GM19455 (cell line): ENCODE results near the gene MT1HL1.

Source experiments
- ATAC-seq: cut with Tn5 transposase; IDR thresholded peaks from one replicate; pipeline ENCODE4 v1.9.1; 2021; ENCODE audit not compliant: unreplicated experiment

MT1HL1 gene

GRCh38 chr1:237004116-237004515, at the start of gene MT1HL1:
Gene MT1HL1 (minus strand): TSS chr1:237004441. CDS start chr1:237004372, 69 bp downstream.
- no peak for ATAC-seq

GRCh38 chr1:237050915-237051314, 46.7 kb upstream of the MT1HL1 start:
- no peak for ATAC-seq

GRCh38 chr1:237050185-237050584, 45.9 kb upstream of the MT1HL1 start:
- no peak for ATAC-seq

- ATAC-seq: no peak
Observed at GRCh38 chr1:237048803-237049202, 44.6 kb upstream of the MT1HL1 start.

GRCh38 chr1:237045278-237046016, 41.2 kb upstream of the MT1HL1 start:
- no peak for ATAC-seq

- no peak for ATAC-seq
Observed at GRCh38 chr1:237043846-237044636, 39.8 kb upstream of the MT1HL1 start.

GRCh38 chr1:237042892-237043576, 38.8 kb upstream of the MT1HL1 start:
- no peak for ATAC-seq

- no peak for ATAC-seq
Observed at GRCh38 chr1:237042526-237042891, 38.3 kb upstream of the MT1HL1 start.

- ATAC-seq: no peak
Observed at GRCh38 chr1:237041795-237042525, 37.7 kb upstream of the MT1HL1 start, which contains the start of gene RYR2. Gene RYR2 (plus strand): TSS chr1:237042184. CDS start chr1:237042522, 338 bp downstream.

- ATAC-seq: no peak
Observed at GRCh38 chr1:237041461-237041794, 37.2 kb upstream of the MT1HL1 start.

- no peak for ATAC-seq
Observed at GRCh38 chr1:237040823-237041222, 36.6 kb upstream of the MT1HL1 start.

GRCh38 chr1:237038211-237038610, 34.0 kb upstream of the MT1HL1 start:
- no peak for ATAC-seq

GRCh38 chr1:237035759-237036158, 31.5 kb upstream of the MT1HL1 start:
- no peak for ATAC-seq

- ATAC-seq: no peak
Observed at GRCh38 chr1:237033804-237034203, 29.6 kb upstream of the MT1HL1 start.

GRCh38 chr1:237033061-237033460, 28.8 kb upstream of the MT1HL1 start:
- ATAC-seq: no peak

- ATAC-seq: peak; percentile 77
Observed at GRCh38 chr1:237032029-237032428, 27.8 kb upstream of the MT1HL1 start.

GRCh38 chr1:237031480-237031879, 27.2 kb upstream of the MT1HL1 start:
- no peak for ATAC-seq

- no peak for ATAC-seq
Observed at GRCh38 chr1:237029850-237030535, 25.8 kb upstream of the MT1HL1 start.

- ATAC-seq: no peak
Observed at GRCh38 chr1:237029240-237029639, 25.0 kb upstream of the MT1HL1 start.

- no peak for ATAC-seq
Observed at GRCh38 chr1:237025358-237026074, 21.3 kb upstream of the MT1HL1 start.
